OCI-LY1 (cell line): ENCODE results near the gene SYNGR1.

Experiments
- H2AFZ ChIP-seq: fragments of 200-600 bp; sonication (generic), shearing (Covaris generic); 2 replicates; pipeline ENCODE4 v1.6.0; 2014; ENCODE audit warnings: antibody characterized with exemption, mild to moderate bottlenecking, low read length
- H3F3A ChIP-seq: fragments of 200-600 bp; sonication (generic), shearing (Covaris generic); 2 replicates; pipeline ENCODE4 v1.6.0; 2014; ENCODE audit warnings: mild to moderate bottlenecking, antibody characterized with exemption, low read length, moderate library complexity; ENCODE audit not compliant: insufficient read depth
- H3K27ac ChIP-seq: fragments of 200-600 bp; sonication (generic); 2 replicates; pipeline ENCODE4 v1.5.1; 2014; ENCODE audit warnings: low read length, mixed run types, mild to moderate bottlenecking, low read depth; ENCODE audit not compliant: poor library complexity, severe bottlenecking
- H3K27me3 ChIP-seq: fragments of 200-600 bp; sonication (generic); 2 replicates; pipeline ENCODE4 v1.6.0; 2014; ENCODE audit warnings: antibody characterized with exemption, mild to moderate bottlenecking, low read length, moderate library complexity; ENCODE audit not compliant: insufficient read depth
- H3K36me3 ChIP-seq: fragments of 200-600 bp; sonication (generic); 2 replicates; pipeline ENCODE4 v1.6.1; 2014; ENCODE audit warnings: mild to moderate bottlenecking, antibody characterized with exemption, low read length, moderate library complexity, mixed read lengths; ENCODE audit not compliant: insufficient read depth
- H3K4me1 ChIP-seq: fragments of 200-600 bp; sonication (generic); 2 replicates; pipeline ENCODE4 v1.5.1; 2014; ENCODE audit warnings: mild to moderate bottlenecking, low read length, moderate library complexity; ENCODE audit not compliant: insufficient read depth, severe bottlenecking
- H3K4me2 ChIP-seq: fragments of 200-600 bp; sonication (generic), shearing (Covaris generic); 2 replicates; pipeline ENCODE4 v1.6.1; 2014; ENCODE audit warnings: low read length
- H3K4me3 ChIP-seq: fragments of 200-600 bp; sonication (generic); 2 replicates; pipeline ENCODE4 v1.5.1; 2014; ENCODE audit warnings: low read length, low read depth, mild to moderate bottlenecking, mixed read lengths; ENCODE audit not compliant: poor library complexity, severe bottlenecking
- H3K79me2 ChIP-seq: fragments of 200-600 bp; shearing (Covaris generic); 2 replicates; pipeline ENCODE4 v1.6.1; 2016; ENCODE audit warnings: mixed run types, low read length, mixed read lengths; ENCODE audit not compliant: insufficient read depth
- H3K9ac ChIP-seq: fragments of 200-600 bp; sonication (generic), shearing (Covaris generic); 2 replicates; pipeline ENCODE4 v1.6.1; 2014; ENCODE audit warnings: mild to moderate bottlenecking, low read length, mixed read lengths
- H3K9me2 ChIP-seq: fragments of 200-600 bp; sonication (generic), shearing (Covaris generic); 2 replicates; pipeline ENCODE4 v1.6.1; 2014; ENCODE audit warnings: low read depth, mild to moderate bottlenecking, low read length, mixed read lengths
- H3K9me3 ChIP-seq: fragments of 200-600 bp; shearing (Covaris generic); 2 replicates; pipeline ENCODE4 v1.6.1; 2014; ENCODE audit warnings: low read length, mixed read lengths
- H4K20me1 ChIP-seq: fragments of 200-600 bp; sonication (generic), shearing (Covaris generic); 2 replicates; pipeline ENCODE4 v1.6.0; 2016; ENCODE audit warnings: mild to moderate bottlenecking, low read length; ENCODE audit not compliant: insufficient read depth
- CTCF ChIP-seq: fragments of 200-600 bp; sonication (generic), shearing (Covaris generic); IDR thresholded peaks from 2 replicates; pipeline ENCODE4 v1.5.1; 2017; ENCODE audit warnings: mild to moderate bottlenecking, antibody characterized with exemption, low read length, moderate library complexity, mixed read lengths
- EZH2 ChIP-seq: fragments of 200-600 bp; sonication (generic), shearing (Covaris generic); IDR thresholded peaks from 2 replicates; pipeline ENCODE4 v1.8.0; 2017; ENCODE audit warnings: borderline replicate concordance, mixed run types, mild to moderate bottlenecking, antibody characterized with exemption, low read length, moderate library complexity, mixed read lengths

SYNGR1 gene

GRCh38 chr22:39369586-39369985 lies 19.8 kb downstream of the SYNGR1 start:
- Histone ChIP-seq H3K4me1 (no peaks in the 10 kb centered on the region), H3K4me3 (no peak overlapping the region), H3K36me3 (no peaks in the 10 kb centered on the region), H3K4me2 (no peak overlapping the region), H3K9me3 (no peaks in the 10 kb centered on the region), H3F3A (no peaks in the 10 kb centered on the region), H4K20me1 (no peaks in the 10 kb centered on the region), H3K27ac (no peak overlapping the region), H3K9me2 (no peaks in the 10 kb centered on the region), H3K27me3 (no peaks in the 10 kb centered on the region; the same call in 1 of the 2 replicates), H3K9ac (no peak overlapping the region), H3K79me2 (no peaks in the 10 kb centered on the region), H2AFZ (no peak overlapping the region)
- TF ChIP-seq EZH2 = no peak
- TF ChIP-seq CTCF = no peak

GRCh38 chr22:39371732-39372131 lies 21.9 kb downstream of the SYNGR1 start:
- Histone ChIP-seq H3K36me3 (no peaks in the 10 kb centered on the region), H3K4me1 (no peaks in the 10 kb centered on the region), H3F3A (no peaks in the 10 kb centered on the region), H2AFZ (no peak overlapping the region), H3K79me2 (no peaks in the 10 kb centered on the region), H3K27me3 (no peaks in the 10 kb centered on the region; the same call in 1 of the 2 replicates), H3K4me3 (no peak overlapping the region), H3K27ac (no peak overlapping the region), H4K20me1 (no peaks in the 10 kb centered on the region), H3K4me2 (no peak overlapping the region), H3K9ac (no peak overlapping the region), H3K9me3 (no peaks in the 10 kb centered on the region), H3K9me2 (no peaks in the 10 kb centered on the region)
- TF ChIP-seq EZH2 = no peak
- TF ChIP-seq CTCF = no peak

GRCh38 chr22:39374191-39374590 lies 24.4 kb downstream of the SYNGR1 start:
- Histone ChIP-seq H3K4me1 (no peaks in the 10 kb centered on the region), H3K4me3 (no peak overlapping the region), H3K9me3 (no peaks in the 10 kb centered on the region), H3K79me2 (no peaks in the 10 kb centered on the region), H3K9ac (no peak overlapping the region), H3K9me2 (no peaks in the 10 kb centered on the region), H2AFZ (no peak overlapping the region), H3K36me3 (no peaks in the 10 kb centered on the region), H4K20me1 (no peaks in the 10 kb centered on the region), H3K27ac (no peak overlapping the region), H3K4me2 (no peak overlapping the region), H3K27me3 (no peaks in the 10 kb centered on the region; the same call in 1 of the 2 replicates), H3F3A (no peaks in the 10 kb centered on the region)
- TF ChIP-seq EZH2 = no peak
- no peak for TF ChIP-seq CTCF
